ENCODE data around the gene PSMA8.
"Not testable (repeated sequence)": the region's sequence is repeated elsewhere in the genome, so short reads cannot be mapped to it uniquely, and the experiment has no call there.

DNA sequence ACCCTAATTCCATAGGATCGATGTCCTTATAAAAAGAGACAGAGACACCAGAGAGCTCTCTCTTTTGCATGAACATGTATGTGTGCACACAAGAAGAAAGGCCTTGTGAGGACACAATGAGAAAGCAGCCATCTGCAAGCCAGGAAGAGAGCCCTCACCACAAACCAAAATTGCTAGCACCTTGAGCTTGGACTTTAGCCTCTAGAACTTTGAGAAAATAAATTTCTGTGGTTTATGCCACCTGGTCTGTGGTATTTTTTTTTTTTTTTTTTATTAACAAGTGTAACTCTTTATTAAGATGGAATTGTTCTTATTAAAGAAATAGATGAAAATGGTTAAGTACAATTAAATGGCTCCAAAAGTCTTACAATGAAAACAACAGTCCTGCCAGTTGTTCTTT is 33.9 kb downstream of the PSMA8 start:
- TF ChIP-seq, protein P1, sequence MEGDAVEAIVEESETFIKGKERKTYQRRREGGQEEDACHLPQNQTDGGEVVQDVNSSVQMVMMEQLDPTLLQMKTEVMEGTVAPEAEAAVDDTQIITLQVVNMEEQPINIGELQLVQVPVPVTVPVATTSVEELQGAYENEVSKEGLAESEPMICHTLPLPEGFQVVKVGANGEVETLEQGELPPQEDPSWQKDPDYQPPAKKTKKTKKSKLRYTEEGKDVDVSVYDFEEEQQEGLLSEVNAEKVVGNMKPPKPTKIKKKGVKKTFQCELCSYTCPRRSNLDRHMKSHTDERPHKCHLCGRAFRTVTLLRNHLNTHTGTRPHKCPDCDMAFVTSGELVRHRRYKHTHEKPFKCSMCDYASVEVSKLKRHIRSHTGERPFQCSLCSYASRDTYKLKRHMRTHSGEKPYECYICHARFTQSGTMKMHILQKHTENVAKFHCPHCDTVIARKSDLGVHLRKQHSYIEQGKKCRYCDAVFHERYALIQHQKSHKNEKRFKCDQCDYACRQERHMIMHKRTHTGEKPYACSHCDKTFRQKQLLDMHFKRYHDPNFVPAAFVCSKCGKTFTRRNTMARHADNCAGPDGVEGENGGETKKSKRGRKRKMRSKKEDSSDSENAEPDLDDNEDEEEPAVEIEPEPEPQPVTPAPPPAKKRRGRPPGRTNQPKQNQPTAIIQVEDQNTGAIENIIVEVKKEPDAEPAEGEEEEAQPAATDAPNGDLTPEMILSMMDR (IDR thresholded peaks at IDR 0.05), result not testable (repeated sequence)
- TF ChIP-seq POLR2A, EP300 (IDR thresholded peaks at IDR 0.05): not testable (repeated sequence)
